SK-N-SH (cell line): ENCODE data around the gene MCCC2. TPM values are rescaled to one million over a fixed set of nuclear protein-coding genes. Genes with fewer than 3 reads are reported as not detected.

Experiments used
- CTCF ChIA-PET: fragments of 300-600, 350-600 bp; formaldehyde crosslinking; extraction: SDS; loops from one replicate; lab custom pipeline; 2021; lab: Yijun Ruan, JAX
- POLR2A ChIA-PET: fragments of 350-600 bp; sonication (Branson Sonifier 250); formaldehyde crosslinking; extraction: SDS; loops from one replicate; lab custom pipeline; 2020; ENCODE audit warnings: antibody characterized with exemption, inconsistent platforms; lab: Yijun Ruan, JAX
- DNase-seq: peaks from one replicate; pipeline ENCODE4 v3.0.0; 2012
- H2AFZ ChIP-seq: fragments of 200-600 bp; sonication (generic); 2 replicates; pipeline ENCODE4 v1.8.1; 2016; ENCODE audit warnings: antibody characterized with exemption, mild to moderate bottlenecking, low read depth
- H3F3A ChIP-seq: fragments of 200-600 bp; sonication (generic); replicated peaks from 2 replicates; pipeline ENCODE3; 2016; ENCODE audit warnings: antibody characterized with exemption, mild to moderate bottlenecking; ENCODE audit not compliant: insufficient read depth
- H3K27ac ChIP-seq, 2 experiments: fragments of 200-500 bp in 1 of 2; fragments of 200-600 bp in 1 of 2; sonication (Bioruptor generic) in 1 of 2; sonication (generic), shearing (Covaris generic) in 1 of 2; 2 replicates each; pipeline versions ENCODE4 v1.5.1 to v1.6.1; 2014 to 2016; ENCODE audit warnings: low read depth in 2 of 2, inconsistent platforms in 1 of 2, low read length in 1 of 2, mild to moderate bottlenecking in 1 of 2, mixed read lengths in 1 of 2
- H3K27me3 ChIP-seq: fragments of 200-600 bp; sonication (generic), shearing (Covaris generic); 2 replicates; pipeline ENCODE4 v1.6.1; 2016; ENCODE audit warnings: mixed run types; ENCODE audit not compliant: insufficient read depth
- H3K36me3 ChIP-seq, 2 experiments: fragments of 200-500 bp in 1 of 2; fragments of 200-600 bp in 1 of 2; sonication (Bioruptor generic) in 1 of 2; sonication (generic) in 1 of 2; replicated peaks in 1 of 2; 2 replicates each; pipeline versions ENCODE3 to v1.5.1; 2014 to 2016; ENCODE audit warnings: low read length in 1 of 2, mild to moderate bottlenecking in 1 of 2; ENCODE audit not compliant: insufficient read depth in 2 of 2, control insufficient read depth in 1 of 2
- H3K4me1 ChIP-seq, 2 experiments: fragments of 200-500 bp in 1 of 2; fragments of 200-600 bp in 1 of 2; sonication (Bioruptor generic) in 1 of 2; sonication (generic), shearing (Covaris generic) in 1 of 2; 2 replicates each; pipeline versions ENCODE4 v1.5.1 to v1.6.1; 2014 to 2016; ENCODE audit warnings: low read depth in 1 of 2, low read length in 1 of 2, mixed run types in 1 of 2; ENCODE audit not compliant: insufficient read depth in 2 of 2, control insufficient read depth in 1 of 2
- H3K4me2 ChIP-seq: fragments of 200-600 bp; sonication (generic), shearing (Covaris generic); 2 replicates; pipeline ENCODE4 v1.6.1; 2017; ENCODE audit warnings: mixed run types
- H3K4me3 ChIP-seq, 2 experiments: fragments of 200-500 bp in 1 of 2; fragments of 200-600 bp in 1 of 2; sonication (Bioruptor generic) in 1 of 2; sonication (generic), shearing (Covaris generic) in 1 of 2; 2 replicates each; pipeline versions ENCODE4 v1.5.1 to v1.8.1; 2014 to 2016; ENCODE audit warnings: low read depth in 2 of 2, inconsistent platforms in 1 of 2, low read length in 1 of 2, mild to moderate bottlenecking in 1 of 2, mixed read lengths in 1 of 2, moderate library complexity in 1 of 2
- H3K79me2 ChIP-seq: fragments of 200-600 bp; sonication (generic); 2 replicates; pipeline ENCODE4 v1.8.1; 2017; ENCODE audit warnings: mild to moderate bottlenecking; ENCODE audit not compliant: insufficient read depth
- H3K9ac ChIP-seq: fragments of 200-600 bp; sonication (generic); 2 replicates; pipeline ENCODE4 v1.6.1; 2017; ENCODE audit warnings: mixed run types
- H3K9me2 ChIP-seq: fragments of 200-600 bp; sonication (generic); 2 replicates; pipeline ENCODE4 v1.6.1; 2017; ENCODE audit warnings: mixed run types
- H3K9me3 ChIP-seq: fragments of 200-600 bp; sonication (generic); 2 replicates; pipeline ENCODE4 v1.6.1; 2017; ENCODE audit warnings: mixed run types, mild to moderate bottlenecking, moderate library complexity
- H4K20me1 ChIP-seq: fragments of 200-600 bp; sonication (generic); 2 replicates; pipeline ENCODE4 v1.6.1; 2017; ENCODE audit warnings: mild to moderate bottlenecking, mixed run types; ENCODE audit not compliant: insufficient read depth
- CHD2 ChIP-seq: fragments of 150-350 bp; IDR thresholded peaks from 2 replicates; pipeline ENCODE4 v1.6.1; 2018; ENCODE audit warnings: low read length; ENCODE audit not compliant: partially characterized antibody
- ELF1 ChIP-seq: IDR thresholded peaks from 2 replicates; pipeline ENCODE4 v1.4.0; 2012
- EZH2phosphoT487 ChIP-seq: fragments of 200-600 bp; sonication (generic); IDR thresholded peaks from 2 replicates; pipeline ENCODE4 v1.6.1; 2017; ENCODE audit warnings: low read depth, mixed run types, mild to moderate bottlenecking, antibody characterized with exemption, moderate library complexity, borderline replicate concordance
- FOSL2 ChIP-seq: IDR thresholded peaks from 2 replicates; pipeline ENCODE4 v1.4.0; 2012; ENCODE audit warnings: low read depth, mild to moderate bottlenecking, moderate library complexity, borderline replicate concordance
- JUND ChIP-seq: IDR thresholded peaks from 2 replicates; pipeline ENCODE4 v1.4.0; 2012
- MXI1 ChIP-seq: IDR thresholded peaks from 2 replicates; pipeline ENCODE4 v1.6.1; 2012; ENCODE audit warnings: mild to moderate bottlenecking, low read depth, low read length, improper control_type of control experiment
- NRF1 ChIP-seq: IDR thresholded peaks from 2 replicates; pipeline ENCODE4 v1.6.1; 2012; ENCODE audit warnings: low read depth, mild to moderate bottlenecking, low read length
- RCOR1 ChIP-seq: fragments of 150-350 bp; IDR thresholded peaks from 2 replicates; pipeline ENCODE4 v1.6.1; 2017; ENCODE audit warnings: antibody characterized with exemption, low read length
- RFX5 ChIP-seq: IDR thresholded peaks from 2 replicates; pipeline ENCODE4 v1.6.1; 2012; ENCODE audit warnings: mild to moderate bottlenecking, improper control_type of control experiment, low read length
- RXRA ChIP-seq: IDR thresholded peaks from 2 replicates; pipeline ENCODE4 v1.4.0; 2012; ENCODE audit warnings: low read depth, mild to moderate bottlenecking, borderline replicate concordance
- SIN3A ChIP-seq: IDR thresholded peaks from 2 replicates; pipeline ENCODE4 v1.6.1; 2012; ENCODE audit warnings: low read depth, mild to moderate bottlenecking, low read length, moderate library complexity, borderline replicate concordance
- SMC3 ChIP-seq: IDR thresholded peaks from 2 replicates; pipeline ENCODE4 v1.6.1; 2012; ENCODE audit warnings: low read depth, low read length, improper control_type of control experiment
- TAF1 ChIP-seq: IDR thresholded peaks from 2 replicates; pipeline ENCODE4 v1.6.1; 2012; ENCODE audit warnings: low read depth, mild to moderate bottlenecking, low read length, moderate library complexity, borderline replicate concordance
- TCF12 ChIP-seq: IDR thresholded peaks from 2 replicates; pipeline ENCODE4 v1.4.0; 2012
- polyA plus RNA-seq, 3 experiments: library from polyadenylated mRNA; depleted of rRNA; stranded (reverse); fragments of >200 nt; gene quantifications; 2 replicates each; pipeline ENCODE4 v1.2.3, GENCODE V29; 2012
- TF ChIP-seq, protein P1 (sequence below): IDR thresholded peaks from 2 replicates; pipeline ENCODE4 v1.4.0; 2012; ENCODE audit warnings: low read depth, borderline replicate concordance
- TF ChIP-seq, protein P2 (sequence below): fragments of 150-350 bp; IDR thresholded peaks from 2 replicates; pipeline ENCODE4 v1.6.1; 2017; ENCODE audit warnings: antibody characterized with exemption, low read length, low read depth, borderline replicate concordance
- TF ChIP-seq, protein P3 (sequence below): IDR thresholded peaks from 2 replicates; pipeline ENCODE4 v1.6.1; 2012; ENCODE audit warnings: mild to moderate bottlenecking, low read depth, low read length, moderate library complexity
- TF ChIP-seq, protein P4 (sequence below): fragments of 150-350 bp; IDR thresholded peaks from 2 replicates; pipeline ENCODE4 v1.6.1; 2016; ENCODE audit warnings: mild to moderate bottlenecking, low read depth, low read length

MCCC2 gene
- polyA plus RNA-seq, 1 of the 3 experiments (the other 2 are of a cell fraction) = 33.6 TPM

DNA sequence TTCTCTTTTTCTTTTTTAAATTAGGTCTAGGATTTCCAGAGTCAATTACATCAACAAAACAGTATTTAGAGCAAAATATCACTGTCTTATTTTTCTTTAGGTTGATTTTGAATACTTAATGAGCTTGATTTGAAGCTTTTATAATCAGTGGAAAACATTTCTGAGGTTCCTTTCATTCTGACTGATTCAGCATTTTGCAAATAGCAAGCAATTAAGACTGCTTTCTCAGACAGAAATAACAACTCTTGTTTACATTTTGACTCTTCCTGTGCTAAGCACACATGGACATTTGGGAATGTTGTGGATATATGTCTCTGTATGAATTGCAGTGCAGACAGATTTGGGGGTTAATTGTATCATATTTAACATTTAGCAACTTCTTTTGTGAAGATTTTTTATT, 22.2 kb upstream of the MCCC2 start:
- Histone ChIP-seq H3K4me1 (no peaks in the 10 kb centered on the region), H3K36me3 (peaks cover 63 to 68% of the 10 kb centered on the region in 2 experiments), H3F3A (no peaks in the 10 kb centered on the region), H3K27me3 (no peaks in the 10 kb centered on the region), H2AFZ (no peak overlapping the region), H3K4me2 (no peak overlapping the region)
- no peak for TF ChIP-seq TAF1
- TF ChIP-seq SIN3A = no peak
- TF ChIP-seq ELF1 = no peak
- no peak for TF ChIP-seq MXI1
- no peak for TF ChIP-seq RXRA
- TF ChIP-seq TCF12 = no peak
- no peak for TF ChIP-seq RCOR1
- TF ChIP-seq, protein P1, sequence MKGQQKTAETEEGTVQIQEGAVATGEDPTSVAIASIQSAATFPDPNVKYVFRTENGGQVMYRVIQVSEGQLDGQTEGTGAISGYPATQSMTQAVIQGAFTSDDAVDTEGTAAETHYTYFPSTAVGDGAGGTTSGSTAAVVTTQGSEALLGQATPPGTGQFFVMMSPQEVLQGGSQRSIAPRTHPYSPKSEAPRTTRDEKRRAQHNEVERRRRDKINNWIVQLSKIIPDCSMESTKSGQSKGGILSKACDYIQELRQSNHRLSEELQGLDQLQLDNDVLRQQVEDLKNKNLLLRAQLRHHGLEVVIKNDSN = no peak
- TF ChIP-seq, protein P2, sequence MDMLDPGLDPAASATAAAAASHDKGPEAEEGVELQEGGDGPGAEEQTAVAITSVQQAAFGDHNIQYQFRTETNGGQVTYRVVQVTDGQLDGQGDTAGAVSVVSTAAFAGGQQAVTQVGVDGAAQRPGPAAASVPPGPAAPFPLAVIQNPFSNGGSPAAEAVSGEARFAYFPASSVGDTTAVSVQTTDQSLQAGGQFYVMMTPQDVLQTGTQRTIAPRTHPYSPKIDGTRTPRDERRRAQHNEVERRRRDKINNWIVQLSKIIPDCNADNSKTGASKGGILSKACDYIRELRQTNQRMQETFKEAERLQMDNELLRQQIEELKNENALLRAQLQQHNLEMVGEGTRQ = no peak
- TF ChIP-seq JUND = no peak
- no peak for TF ChIP-seq SMC3
- TF ChIP-seq, protein P3, sequence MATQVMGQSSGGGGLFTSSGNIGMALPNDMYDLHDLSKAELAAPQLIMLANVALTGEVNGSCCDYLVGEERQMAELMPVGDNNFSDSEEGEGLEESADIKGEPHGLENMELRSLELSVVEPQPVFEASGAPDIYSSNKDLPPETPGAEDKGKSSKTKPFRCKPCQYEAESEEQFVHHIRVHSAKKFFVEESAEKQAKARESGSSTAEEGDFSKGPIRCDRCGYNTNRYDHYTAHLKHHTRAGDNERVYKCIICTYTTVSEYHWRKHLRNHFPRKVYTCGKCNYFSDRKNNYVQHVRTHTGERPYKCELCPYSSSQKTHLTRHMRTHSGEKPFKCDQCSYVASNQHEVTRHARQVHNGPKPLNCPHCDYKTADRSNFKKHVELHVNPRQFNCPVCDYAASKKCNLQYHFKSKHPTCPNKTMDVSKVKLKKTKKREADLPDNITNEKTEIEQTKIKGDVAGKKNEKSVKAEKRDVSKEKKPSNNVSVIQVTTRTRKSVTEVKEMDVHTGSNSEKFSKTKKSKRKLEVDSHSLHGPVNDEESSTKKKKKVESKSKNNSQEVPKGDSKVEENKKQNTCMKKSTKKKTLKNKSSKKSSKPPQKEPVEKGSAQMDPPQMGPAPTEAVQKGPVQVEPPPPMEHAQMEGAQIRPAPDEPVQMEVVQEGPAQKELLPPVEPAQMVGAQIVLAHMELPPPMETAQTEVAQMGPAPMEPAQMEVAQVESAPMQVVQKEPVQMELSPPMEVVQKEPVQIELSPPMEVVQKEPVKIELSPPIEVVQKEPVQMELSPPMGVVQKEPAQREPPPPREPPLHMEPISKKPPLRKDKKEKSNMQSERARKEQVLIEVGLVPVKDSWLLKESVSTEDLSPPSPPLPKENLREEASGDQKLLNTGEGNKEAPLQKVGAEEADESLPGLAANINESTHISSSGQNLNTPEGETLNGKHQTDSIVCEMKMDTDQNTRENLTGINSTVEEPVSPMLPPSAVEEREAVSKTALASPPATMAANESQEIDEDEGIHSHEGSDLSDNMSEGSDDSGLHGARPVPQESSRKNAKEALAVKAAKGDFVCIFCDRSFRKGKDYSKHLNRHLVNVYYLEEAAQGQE = no peak
- TF ChIP-seq FOSL2 = no peak
- TF ChIP-seq CHD2 = no peak
- no peak for TF ChIP-seq RFX5
- TF ChIP-seq NRF1 = no peak
- TF ChIP-seq EZH2phosphoT487 = no peak
- TF ChIP-seq, protein P4, sequence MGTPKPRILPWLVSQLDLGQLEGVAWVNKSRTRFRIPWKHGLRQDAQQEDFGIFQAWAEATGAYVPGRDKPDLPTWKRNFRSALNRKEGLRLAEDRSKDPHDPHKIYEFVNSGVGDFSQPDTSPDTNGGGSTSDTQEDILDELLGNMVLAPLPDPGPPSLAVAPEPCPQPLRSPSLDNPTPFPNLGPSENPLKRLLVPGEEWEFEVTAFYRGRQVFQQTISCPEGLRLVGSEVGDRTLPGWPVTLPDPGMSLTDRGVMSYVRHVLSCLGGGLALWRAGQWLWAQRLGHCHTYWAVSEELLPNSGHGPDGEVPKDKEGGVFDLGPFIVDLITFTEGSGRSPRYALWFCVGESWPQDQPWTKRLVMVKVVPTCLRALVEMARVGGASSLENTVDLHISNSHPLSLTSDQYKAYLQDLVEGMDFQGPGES = no peak
- TF ChIP-seq, all 33 proteins: peak for 0
- H3K4me3 ChIP-seq = no peak overlapping the region
- H3K9me2 ChIP-seq = no peaks in the 10 kb centered on the region
- DNase-seq = no peak
- H4K20me1 ChIP-seq = no peaks in the 10 kb centered on the region
- no peak overlapping the region for H3K9ac ChIP-seq
- H3K9me3 ChIP-seq = no peaks in the 10 kb centered on the region
- no peak overlapping the region for H3K27ac ChIP-seq
- CTCF ChIA-PET = no interaction called here
- no peaks in the 10 kb centered on the region; the same call in 1 of the 2 replicates for H3K79me2 ChIP-seq
- POLR2A ChIA-PET = no interaction called here
